Measurements from ENCODE around the gene PLXDC1.

DNA sequence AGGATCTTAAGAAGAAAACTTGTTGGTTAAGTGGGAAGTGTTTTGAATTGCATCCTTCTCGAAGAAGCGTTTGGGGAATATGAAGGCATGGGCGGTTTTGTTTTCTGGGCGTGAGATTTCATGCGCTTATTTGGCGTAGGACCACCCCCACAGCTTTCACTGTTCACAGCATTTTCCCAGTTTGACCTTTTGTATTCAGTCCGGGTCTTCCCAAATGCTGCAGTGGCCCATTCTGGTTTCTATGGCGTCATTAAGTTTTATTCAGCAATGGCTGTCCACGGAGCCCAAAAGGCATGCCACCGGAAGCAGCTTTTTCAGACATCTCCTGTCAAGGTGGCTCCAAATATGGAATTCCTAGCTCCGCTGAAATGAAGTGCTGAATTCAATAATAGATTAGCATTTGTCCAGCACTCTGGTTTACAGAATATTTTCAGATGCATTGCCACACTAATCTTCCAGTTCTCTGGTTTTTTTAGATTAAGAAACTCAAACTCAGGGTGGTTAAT is 93.7 kb downstream of the PLXDC1 start:
- TF ChIP-seq POLR2AphosphoS5 (IDR thresholded peaks at IDR 0.05; ENCODE audit: low read depth), result no peak
- TF ChIP-seq, protein P1, sequence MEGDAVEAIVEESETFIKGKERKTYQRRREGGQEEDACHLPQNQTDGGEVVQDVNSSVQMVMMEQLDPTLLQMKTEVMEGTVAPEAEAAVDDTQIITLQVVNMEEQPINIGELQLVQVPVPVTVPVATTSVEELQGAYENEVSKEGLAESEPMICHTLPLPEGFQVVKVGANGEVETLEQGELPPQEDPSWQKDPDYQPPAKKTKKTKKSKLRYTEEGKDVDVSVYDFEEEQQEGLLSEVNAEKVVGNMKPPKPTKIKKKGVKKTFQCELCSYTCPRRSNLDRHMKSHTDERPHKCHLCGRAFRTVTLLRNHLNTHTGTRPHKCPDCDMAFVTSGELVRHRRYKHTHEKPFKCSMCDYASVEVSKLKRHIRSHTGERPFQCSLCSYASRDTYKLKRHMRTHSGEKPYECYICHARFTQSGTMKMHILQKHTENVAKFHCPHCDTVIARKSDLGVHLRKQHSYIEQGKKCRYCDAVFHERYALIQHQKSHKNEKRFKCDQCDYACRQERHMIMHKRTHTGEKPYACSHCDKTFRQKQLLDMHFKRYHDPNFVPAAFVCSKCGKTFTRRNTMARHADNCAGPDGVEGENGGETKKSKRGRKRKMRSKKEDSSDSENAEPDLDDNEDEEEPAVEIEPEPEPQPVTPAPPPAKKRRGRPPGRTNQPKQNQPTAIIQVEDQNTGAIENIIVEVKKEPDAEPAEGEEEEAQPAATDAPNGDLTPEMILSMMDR (conservative IDR thresholded peaks at IDR 0.05; ENCODE audit: low read depth in 2 of 2), result no peak
